SK-N-SH treated with all-trans-retinoic acid at 6 μM for 48 hours (cell line): ENCODE data around the gene CPA5.
A peak's percentile ranks its signal among the peaks of the same experiment; 100 is the strongest.

Experiments used
- ARNTL ChIP-seq: fragments of 450-650 bp; formaldehyde crosslinking; IDR thresholded peaks from 2 replicates; pipeline ENCODE4 v1.5.0; 2020; ENCODE audit warnings: low read depth, mild to moderate bottlenecking, moderate library complexity, borderline replicate concordance
- OSR1 ChIP-seq: fragments of 250-450 bp; sonication (Bioruptor Pico); IDR thresholded peaks from 2 replicates; pipeline ENCODE4 v1.8.0; 2022; ENCODE audit warnings: moderate library complexity, mild to moderate bottlenecking, inconsistent platforms
- PPARA ChIP-seq: fragments of 250-450 bp; sonication (Bioruptor Pico); IDR thresholded peaks from 2 replicates; pipeline ENCODE4 v1.5.0; 2020; ENCODE audit warnings: mild to moderate bottlenecking, borderline replicate concordance
- SNAI2 ChIP-seq: fragments of 250-450 bp; sonication (Bioruptor Pico); IDR thresholded peaks from 2 replicates; pipeline ENCODE4 v1.5.0; 2020; ENCODE audit warnings: mild to moderate bottlenecking, moderate library complexity
- TOX ChIP-seq: fragments of 250-450 bp; sonication (Bioruptor Pico); IDR thresholded peaks from 2 replicates; pipeline ENCODE4 v1.8.0; 2021; ENCODE audit warnings: mild to moderate bottlenecking, moderate library complexity, borderline replicate concordance
- ZNF565 ChIP-seq: fragments of 450-650 bp; formaldehyde crosslinking; conservative IDR thresholded peaks from 2 replicates; pipeline ENCODE4 v1.5.0; 2020; ENCODE audit warnings: low read depth, mild to moderate bottlenecking, moderate library complexity
- ZNF70 ChIP-seq: fragments of 450-650 bp; formaldehyde crosslinking; IDR thresholded peaks from 2 replicates; pipeline ENCODE4 v1.5.0; 2020; ENCODE audit warnings: mild to moderate bottlenecking, moderate library complexity
- ZNF8 ChIP-seq: fragments of 450-650 bp; formaldehyde crosslinking; IDR thresholded peaks from 2 replicates; pipeline ENCODE4 v1.5.0; 2020; ENCODE audit warnings: mild to moderate bottlenecking, moderate library complexity
- TF ChIP-seq, protein P1 (sequence below): fragments of 250-450 bp; sonication (Bioruptor Pico); IDR thresholded peaks from 2 replicates; pipeline ENCODE4 v1.8.0; 2020; ENCODE audit warnings: mild to moderate bottlenecking, moderate library complexity, borderline replicate concordance
- TF ChIP-seq, protein P2 (sequence below): fragments of 250-450 bp; sonication (Bioruptor Pico); IDR thresholded peaks from 2 replicates; pipeline ENCODE4 v1.5.1; 2020; ENCODE audit warnings: low read depth, mild to moderate bottlenecking, moderate library complexity

- TF ChIP-seq OSR1 (CRISPR knock-in tag) (no peak), ZNF70 (CRISPR knock-in tag) (no peak), ZNF8 (no peak), TOX (no peak), SNAI2 (CRISPR knock-in tag) (peak; percentile 54; the same call in 1 of the 2 replicates), ZNF565 (CRISPR knock-in tag) (0 out of 2 replicates have a peak, but pooled peaks have one; percentile 59), PPARA (no peak), ARNTL (CRISPR knock-in tag) (no peak)
- TF ChIP-seq, protein P1, sequence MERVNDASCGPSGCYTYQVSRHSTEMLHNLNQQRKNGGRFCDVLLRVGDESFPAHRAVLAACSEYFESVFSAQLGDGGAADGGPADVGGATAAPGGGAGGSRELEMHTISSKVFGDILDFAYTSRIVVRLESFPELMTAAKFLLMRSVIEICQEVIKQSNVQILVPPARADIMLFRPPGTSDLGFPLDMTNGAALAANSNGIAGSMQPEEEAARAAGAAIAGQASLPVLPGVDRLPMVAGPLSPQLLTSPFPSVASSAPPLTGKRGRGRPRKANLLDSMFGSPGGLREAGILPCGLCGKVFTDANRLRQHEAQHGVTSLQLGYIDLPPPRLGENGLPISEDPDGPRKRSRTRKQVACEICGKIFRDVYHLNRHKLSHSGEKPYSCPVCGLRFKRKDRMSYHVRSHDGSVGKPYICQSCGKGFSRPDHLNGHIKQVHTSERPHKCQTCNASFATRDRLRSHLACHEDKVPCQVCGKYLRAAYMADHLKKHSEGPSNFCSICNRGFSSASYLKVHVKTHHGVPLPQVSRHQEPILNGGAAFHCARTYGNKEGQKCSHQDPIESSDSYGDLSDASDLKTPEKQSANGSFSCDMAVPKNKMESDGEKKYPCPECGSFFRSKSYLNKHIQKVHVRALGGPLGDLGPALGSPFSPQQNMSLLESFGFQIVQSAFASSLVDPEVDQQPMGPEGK, result no peak
- TF ChIP-seq, protein P2, sequence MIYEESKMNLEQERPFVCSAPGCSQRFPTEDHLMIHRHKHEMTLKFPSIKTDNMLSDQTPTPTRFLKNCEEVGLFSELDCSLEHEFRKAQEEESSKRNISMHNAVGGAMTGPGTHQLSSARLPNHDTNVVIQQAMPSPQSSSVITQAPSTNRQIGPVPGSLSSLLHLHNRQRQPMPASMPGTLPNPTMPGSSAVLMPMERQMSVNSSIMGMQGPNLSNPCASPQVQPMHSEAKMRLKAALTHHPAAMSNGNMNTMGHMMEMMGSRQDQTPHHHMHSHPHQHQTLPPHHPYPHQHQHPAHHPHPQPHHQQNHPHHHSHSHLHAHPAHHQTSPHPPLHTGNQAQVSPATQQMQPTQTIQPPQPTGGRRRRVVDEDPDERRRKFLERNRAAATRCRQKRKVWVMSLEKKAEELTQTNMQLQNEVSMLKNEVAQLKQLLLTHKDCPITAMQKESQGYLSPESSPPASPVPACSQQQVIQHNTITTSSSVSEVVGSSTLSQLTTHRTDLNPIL (CRISPR knock-in tag), result 0 out of 2 replicates have a peak, but pooled peaks have one; percentile 23
Observed at GRCh38 chr7:130369110-130369711, 24.6 kb downstream of the CPA5 start.
